Stimulated activated CD4-positive, alpha-beta T cell treated with anti-CD3 and anti-CD28 coated beads, Interleukin-12 subunit alpha, Interleukin-12 subunit beta, amount 100 ng/mL, for 48 hours (primary cell): ENCODE results near the gene ABHD2.

Source experiments
- DNase-seq, 3 donors: peaks; one replicate each; pipeline ENCODE4 v3.0.0-alpha.2; 2020; ENCODE audit warnings: low read depth in 2 of 3, low spot score in 1 of 3

ABHD2 gene

DNA sequence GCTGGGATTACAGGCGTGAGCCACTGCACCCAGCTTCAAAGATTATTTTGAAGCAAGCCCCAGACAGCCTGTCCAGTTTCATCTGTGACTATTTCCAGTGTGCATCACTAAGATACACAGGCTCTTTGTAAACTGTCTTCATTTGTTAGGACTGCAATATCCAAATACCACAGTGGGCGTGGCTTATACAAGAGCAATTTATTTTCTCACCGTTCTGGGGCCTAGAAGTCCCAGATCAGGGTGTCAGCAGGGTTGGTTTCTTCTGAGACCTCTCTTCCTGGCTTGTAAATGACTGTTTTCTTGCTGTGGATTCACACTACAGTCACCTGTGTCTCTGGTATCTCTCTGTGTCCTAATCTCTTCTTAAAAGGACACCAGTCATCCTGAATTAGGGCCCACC is 73.4 kb downstream of the ABHD2 start:
- DNase-seq = no peak

DNA sequence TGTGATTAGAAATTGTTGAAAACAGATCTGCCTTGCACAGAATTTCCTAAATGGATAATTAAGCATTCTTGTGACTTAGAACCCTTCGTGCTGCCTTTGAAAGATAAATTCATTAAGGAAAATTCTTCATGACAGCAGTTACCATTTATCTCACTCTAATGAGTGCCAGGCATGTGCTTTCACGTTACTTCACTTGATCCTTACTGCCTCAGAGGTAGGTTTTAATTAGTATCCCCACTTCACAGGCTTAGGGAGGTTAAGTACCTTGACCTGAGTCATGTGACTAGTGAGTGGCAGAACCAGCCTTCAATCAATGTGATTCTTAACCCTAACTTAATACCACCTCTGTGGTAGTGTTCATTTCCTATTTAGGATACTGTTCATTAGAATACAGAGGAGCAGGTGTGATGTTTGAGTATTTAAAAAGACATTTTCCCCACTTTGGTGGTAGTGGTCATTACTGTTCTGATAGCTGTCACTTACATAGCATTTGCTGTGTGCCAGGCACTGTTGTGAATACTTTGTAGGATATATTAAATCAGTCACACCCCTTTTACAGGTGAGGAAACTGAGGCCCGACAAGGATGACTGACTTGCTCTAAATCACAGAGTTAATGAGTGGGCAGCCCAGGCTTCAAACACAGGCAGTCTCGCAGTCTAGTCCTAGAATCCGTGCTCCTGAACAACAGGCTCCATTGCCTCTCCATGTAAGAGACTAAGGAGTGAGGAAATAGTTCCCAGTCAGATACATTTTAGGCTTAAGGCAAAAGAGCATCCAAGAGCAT is 75.2 kb downstream of the ABHD2 start:
- no peak for DNase-seq

DNA sequence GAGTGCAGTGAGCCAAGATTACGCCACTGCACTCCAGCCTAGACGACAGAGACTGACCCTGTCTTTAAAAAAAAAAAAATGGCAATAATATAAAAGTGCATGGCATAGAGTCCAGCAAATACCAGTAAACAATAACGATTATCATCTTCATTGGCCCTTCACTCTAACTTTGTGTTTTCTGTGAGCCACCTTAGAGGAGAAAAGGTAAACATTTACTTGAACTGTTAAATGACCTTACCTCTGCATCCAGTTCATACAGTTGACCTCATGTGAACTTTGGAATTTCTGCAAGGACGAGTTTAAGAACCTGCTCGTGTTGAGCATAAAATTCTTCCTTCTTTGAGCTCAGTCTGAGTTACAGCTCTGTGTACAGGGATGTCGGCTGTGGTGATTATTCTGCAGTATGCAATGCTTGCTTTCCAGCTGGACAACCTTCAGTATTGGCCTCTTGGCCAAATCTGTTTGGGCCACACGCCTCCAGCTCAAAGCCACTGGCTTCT is 76.5 kb downstream of the ABHD2 start:
- DNase-seq = no peak

DNA sequence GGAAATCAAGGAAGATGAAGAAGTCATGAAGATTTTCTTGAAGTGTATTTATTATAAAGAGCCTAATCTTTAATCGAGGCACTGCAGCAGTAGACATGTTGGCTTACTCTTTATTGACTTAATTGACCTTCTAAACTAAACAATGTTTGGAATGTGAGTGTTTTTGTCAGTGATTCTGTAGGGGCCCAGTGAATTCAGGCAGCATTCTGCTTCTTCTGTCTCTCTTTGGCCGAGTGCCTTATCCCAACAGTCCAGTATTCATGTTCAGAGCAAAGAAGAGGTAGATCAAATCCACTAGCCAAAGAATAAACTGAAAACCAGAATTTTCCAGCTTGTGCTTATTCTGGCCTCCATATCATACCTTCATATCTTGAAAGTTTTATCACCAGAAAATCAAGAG is 77.4 kb downstream of the ABHD2 start:
- no peak for DNase-seq

DNA sequence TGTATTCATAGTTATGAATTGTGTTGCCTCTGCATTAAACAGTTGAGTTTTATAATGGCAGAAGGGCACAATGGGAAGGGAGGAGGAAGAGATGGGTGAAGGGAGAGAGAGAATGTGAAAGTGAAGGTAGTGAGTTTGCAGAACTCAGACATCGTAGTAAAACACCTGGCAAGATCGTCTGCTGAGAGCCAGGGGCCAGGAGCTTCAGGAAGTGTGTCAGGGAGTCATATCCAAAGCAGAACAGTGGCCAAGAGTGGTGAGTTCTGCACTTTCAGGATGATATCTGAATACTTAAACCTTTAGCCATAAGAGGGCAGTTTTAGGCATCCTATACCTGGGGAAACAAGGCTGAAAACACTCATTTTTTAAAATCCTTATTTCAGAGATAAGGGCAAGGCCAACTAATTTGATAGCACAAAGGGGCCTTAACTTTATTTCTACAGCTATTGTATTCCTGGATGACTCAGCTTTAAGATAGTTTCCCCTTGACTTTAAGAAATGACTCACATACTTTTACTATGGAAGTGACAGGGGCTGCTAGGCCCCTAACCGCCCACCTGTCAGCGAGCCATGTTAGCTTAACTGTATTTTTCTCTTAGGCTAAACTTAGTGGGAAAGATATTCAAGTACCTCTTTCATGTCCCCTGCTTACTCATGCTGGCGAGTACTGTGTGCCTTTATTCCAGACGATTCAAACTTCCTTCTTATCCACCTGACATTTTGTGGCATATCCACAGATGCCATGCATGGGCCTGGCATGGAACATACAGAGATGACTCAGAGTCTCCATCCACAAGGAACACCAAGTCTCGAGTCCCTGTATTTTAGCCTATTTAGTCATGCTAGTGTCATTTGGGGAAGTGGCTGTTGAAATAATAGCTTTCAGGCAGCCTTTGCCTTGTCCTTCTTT is 79.3 kb downstream of the ABHD2 start:
- DNase-seq = peak; percentile 57 to 66 (median 65)

DNA sequence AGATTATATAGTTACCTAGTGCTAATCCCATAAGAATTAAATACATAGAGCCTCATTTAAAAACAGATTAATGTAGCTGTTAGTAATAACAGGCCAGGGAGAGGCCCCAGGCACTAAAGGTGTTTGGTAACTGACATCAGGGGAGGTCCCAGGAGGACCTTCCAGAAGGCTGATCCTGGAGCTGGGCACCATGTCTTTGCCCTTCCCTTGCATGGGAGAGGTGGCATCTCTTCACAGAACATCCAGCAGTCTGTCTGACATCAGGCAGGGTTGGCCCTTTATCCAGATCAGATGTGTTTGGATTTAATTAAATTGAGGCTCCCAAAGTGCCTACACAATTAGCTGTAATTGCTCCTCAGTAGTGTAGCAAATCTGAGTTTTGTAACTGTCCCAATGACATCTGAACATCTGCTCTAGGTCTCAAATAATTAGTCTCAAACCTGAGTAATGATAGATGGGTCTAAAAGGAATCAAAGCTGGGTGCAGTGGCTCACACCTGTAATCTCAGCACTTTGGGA is 80.1 kb downstream of the ABHD2 start:
- no peak for DNase-seq

DNA sequence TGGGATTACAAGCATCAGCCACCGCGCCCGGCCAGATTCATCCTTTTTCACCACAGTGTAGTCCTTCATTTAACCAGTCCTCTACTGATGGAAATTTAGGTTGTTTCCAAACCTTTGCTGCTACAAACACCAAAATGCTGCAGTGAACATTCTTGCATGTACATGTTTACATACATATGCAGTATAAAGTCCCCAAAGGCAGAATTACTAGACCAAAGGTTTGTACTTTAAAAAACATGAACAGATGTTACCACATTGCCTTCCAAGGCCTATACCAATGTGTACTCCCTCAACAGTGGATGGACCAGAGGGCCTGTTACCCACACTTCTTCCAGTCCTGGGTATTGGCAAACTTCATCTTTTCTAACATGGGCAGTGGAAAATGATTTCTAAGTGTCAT is 82.1 kb downstream of the ABHD2 start:
- no peak for DNase-seq

DNA sequence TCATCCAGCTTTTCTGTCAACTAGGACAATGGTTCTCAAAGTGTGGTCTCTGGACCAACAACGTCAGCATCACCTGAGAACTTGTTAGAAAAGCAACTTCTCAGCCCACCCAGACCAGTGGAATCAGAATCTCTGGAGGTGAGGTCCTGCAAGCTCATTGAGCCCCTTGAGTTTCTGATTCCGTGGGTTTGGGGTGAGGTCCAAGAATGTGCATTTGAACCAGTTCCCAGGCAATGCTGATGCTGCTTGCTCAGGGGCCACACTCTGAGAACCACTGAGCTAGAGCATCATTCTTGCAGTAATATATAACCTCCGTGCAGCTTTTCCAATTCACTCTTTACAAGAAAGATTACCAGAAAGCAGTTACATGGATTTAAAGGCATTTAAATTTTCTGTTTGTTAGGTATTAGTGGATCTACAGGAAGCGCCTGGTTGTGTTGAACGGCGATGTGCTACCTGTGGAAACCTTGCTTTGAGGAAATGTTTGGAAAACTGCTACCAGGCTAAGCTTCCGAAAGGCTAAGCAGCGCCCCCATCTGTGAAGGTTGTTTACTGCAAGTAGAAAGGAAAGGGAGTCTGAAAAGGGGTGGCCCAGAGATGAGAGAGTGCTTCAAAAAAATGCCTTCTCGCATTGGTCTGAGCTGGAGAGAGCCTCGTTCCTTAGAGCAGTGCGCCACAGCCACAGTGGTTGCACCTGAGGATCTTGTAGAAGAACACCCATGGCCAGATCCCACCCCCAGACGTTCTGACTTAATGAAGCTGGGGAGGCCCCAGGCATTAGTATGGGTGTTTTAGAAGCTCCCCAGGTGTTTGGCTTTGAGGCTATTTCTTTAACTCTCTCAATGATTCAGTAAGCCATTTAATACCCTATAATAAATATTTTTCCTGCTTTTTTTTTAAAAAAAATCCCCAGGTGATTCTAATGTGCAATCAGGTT is 83.1 kb downstream of the ABHD2 start:
- DNase-seq = peak in 1 of 3 donors; percentile 30

DNA sequence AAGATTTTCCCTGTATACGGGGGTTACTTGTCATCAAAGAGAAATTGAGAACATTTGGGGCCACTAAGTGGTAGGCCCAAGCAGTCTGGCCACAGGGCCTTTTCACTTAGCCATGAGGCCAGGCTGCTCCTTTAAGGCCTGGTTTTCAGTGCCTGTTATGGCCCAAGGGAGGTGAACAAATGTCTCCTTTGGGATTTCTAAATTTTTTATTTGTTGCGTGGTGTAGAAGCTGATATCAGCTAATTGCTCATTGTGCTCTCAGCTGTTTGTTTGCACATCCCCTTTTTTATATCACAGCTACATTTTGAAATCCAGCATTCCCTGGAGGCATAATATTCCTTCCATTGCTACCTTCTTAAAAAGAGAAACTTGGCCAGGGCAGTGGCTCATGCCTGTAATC is 84.7 kb downstream of the ABHD2 start:
- no peak for DNase-seq

DNA sequence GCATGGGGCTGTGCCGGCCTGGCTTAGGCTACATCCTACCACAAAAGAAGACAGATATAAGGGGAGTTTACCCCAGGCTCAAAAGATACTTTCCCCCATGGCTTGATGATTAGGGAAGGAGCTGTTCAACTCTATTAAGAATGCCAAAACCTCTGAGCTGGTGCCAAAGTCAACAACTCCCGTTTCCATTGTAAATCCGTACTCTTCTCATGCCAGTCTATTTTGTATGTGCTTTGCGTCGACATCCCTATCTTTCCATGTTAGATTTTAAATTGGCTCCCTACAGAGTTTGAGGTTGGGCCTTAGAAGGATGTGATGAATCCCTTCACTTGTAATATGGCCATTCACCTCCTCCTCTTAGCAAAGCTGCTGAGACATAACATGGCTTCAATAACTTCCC is 86.2 kb downstream of the ABHD2 start:
- no peak for DNase-seq

DNA sequence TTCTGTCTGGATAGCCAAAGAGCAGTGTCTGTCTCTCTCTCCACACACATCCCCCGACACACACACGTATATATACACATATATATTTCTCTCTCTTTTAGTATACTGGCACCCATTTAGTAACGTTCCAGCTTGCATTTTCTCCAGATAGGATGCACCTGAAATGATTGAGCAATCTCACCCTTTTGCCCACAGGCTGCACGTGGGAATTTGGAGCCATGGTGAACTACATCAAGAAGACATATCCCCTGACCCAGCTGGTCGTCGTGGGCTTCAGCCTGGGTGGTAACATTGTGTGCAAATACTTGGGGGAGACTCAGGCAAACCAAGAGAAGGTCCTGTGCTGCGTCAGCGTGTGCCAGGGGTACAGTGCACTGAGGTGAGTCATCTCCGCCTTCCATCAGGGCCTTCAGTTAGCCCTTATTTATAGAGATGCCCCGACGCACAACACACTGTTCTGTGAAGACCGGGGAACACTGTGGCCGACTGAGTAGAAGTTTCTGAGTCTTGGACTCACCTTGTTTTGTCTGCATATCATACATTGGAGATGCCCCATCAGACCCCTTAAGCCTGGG is 87.4 kb downstream of the ABHD2 start:
- DNase-seq = no peak

DNA sequence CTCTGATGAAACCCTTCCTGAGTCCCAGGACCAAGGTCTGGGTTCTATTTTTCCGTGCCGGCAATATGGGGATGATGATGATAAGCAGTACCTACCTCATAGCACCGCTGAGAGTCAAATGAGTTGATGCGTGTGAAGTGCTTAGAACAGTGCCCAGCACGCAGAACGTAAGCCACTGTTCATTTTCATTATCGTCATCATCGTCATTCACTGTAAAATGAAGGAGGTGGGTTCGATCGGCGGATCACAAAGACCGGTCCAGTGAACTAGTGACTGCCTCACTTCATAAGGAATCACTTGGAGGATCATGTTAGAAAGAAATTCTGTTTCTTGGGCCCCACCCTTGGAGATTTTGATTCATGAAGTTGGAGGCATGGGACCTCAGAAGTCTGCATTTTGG is 88.9 kb downstream of the ABHD2 start:
- no peak for DNase-seq

DNA sequence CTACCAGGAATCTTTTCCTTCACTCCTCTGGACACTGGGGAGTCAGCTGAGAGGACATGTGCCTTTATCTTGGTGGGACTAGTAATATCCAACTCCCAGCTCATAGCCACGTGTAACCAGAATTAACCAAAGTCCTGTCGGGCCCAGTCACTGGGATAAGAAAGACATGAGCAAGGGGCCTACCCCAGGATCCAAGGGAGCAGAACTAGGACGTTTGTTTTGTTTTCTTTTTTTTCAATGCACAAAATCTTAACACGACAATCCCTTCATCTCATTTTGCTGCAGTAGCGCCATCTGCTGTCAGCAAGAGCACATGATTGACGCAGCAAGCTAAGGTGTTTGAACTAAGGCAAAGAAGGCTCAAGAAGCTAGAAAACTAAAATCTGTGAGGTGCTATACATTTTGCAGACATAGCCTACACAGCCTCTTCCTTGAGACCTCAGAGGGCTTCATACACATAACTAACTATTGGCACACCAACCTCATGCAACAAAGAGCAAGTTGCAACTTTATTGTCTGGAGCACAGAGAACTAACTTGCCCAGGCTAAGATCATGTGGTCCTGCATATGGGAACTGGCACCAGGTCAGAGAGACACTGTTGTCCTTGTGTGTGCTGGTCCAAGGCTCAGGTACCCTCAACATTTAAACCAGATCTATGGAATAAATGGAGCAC is 89.5 kb downstream of the ABHD2 start:
- peak; percentile 30 to 73 (median 59) for DNase-seq

DNA sequence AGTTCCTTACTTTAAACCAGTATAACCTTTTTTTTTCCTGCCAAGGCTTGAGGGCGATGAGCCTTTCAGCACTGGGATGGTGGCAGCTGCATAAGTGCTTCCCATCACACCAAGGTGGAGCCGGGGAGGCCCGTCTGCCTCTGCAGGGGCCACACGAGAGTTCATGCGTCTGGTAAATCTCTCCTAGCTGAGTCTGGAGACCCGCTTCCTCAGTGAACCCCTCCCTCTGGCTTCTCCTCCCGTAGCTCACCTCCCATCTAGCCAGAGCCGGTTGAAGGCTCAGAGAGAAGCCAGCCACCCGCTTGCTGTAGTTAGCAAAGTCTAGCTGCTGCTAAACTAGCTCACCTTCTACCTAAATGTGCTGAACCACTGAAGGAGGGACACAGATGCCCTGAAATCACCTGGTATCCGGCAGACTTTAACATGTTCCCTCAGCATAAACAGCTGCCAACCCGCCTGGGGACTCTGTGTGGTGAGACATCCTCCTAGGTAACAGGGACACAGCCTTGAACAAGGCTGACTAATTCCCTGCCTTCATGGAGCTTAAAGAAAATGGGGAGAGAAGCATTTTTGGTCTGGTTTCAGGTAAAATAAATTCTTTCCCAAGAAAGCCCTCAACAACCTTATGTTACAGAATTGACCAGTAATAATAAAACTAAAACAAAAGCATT is 90.2 kb downstream of the ABHD2 start:
- no peak for DNase-seq

DNA sequence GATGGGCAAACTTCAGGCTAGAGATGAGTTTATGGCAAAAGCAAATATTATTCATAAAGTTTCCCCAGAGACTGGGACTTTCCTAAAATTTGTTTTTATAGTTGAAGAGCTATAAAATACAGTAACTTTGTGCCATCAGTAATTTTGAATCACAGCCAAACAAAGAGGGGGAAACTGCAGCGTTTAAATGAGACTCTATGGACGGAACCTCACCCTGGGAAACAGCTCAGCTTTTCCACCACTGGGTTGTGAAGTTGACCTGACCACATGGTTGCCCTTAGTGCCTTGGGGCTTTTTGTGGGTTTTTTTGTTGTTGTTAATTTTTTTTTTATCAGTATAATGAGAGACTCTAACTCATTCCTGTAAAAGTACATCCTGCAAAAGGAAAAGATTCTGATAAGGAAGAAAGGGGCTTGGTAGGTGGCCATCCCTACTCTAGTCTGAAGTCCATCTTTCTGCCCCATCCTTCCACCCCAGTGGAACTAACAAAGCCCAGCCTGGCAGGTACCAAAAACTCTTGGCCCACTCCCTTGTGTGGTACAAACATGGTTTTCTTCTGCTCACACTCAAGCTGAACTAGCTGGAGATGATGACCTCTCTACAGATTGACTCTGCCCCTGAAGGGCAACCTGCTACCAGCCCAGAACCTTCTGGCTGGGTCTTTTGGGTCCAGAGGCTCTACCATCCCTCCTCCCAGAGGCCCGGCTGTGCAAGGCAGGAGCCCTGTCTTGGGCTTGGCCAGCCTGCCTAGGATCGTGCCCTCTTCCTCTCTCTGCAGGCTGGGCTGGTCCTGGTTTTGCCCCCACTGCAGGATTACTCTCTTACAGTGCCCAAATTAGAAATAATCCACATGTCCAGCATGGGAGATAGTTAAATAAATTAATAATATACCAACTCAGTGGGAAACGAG is 92.0 kb downstream of the ABHD2 start:
- DNase-seq = peak; percentile 60 to 61 (median 60)

DNA sequence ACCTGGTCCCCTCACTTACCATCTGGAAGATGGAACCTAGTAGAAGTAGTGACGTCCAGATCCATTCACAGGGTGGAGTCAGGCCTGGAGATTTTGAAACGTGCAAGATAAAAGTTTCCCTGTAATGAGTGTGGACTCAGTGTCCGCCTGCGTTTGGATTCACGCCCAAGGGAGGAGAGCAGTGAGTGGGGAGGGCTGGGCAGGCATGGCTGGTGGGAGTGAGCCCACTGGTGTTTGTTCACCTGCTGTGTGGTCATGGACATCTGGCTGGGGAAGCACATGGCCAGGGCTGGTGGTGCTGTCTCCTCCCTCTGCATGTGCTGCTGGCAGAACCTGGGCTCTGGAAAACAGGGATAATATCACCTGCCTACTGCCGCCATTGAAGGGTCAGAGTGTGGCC is 96.1 kb downstream of the ABHD2 start:
- DNase-seq = no peak

DNA sequence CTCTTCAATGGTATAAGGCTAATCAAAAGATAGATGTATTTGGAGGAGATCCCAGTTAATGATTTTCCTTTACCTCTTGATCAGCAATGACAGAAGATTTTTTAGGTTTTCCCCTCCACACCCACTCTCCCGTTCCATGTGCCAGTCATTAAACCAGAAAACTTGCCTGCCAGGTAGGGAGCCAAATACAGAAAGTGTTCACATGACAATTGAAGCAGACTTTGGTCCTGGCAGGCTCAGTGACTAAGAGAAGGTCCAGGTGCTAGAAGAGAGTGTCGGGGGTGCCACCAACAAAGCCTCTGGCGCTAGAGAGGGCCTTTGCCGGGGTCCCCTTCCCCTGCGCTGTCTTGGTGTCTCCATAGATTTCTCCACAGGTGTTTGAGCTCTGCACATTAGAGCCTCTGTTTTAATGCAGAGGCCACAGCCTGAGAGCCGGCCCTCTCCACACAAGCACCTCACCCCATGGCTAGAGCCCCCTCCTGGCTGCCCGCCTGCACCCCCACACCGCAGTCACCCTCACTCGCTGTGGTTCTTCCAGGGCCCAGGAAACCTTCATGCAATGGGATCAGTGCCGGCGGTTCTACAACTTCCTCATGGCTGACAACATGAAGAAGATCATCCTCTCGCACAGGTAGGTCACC is 96.8 kb downstream of the ABHD2 start:
- no peak for DNase-seq

DNA sequence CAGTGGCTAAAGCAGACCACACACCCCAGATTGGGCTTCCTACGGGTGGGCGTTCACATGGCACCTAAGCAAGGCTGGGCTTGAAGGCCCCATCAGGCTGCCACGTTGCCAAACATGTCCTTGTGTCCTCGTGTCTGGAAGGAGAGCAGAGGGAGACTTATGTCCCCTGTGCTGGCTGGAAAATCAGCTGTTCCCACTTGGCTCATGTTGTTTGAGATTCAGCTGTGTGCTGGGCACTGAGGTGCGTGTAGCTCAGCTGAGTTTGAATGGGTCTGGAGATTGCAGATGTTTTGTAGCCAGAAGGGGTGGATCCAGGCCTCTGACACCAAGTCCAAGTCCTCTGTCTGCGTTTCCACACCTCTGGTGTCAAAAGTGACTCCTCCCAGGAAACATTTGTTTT is 98.5 kb downstream of the ABHD2 start:
- no peak for DNase-seq
